Upper lobe of left lung (tissue), 4 donors: ENCODE data around the gene KIAA1549.

Experiments
- CTCF ChIP-seq, 6 experiments: fragments of 450-650 bp in 4 of 6; fragments of 200-600 bp in 2 of 6; sonication (generic) in 2 of 6; IDR thresholded peaks; one replicate each; pipeline ENCODE4 v1.5.1; 2016 to 2019; ENCODE audit warnings: antibody characterized with exemption in 6 of 6
- POLR2A ChIP-seq, 4 donors: fragments of 450-650 bp; IDR thresholded peaks; one replicate each; pipeline ENCODE4 v1.5.1; 2016 to 2017; ENCODE audit warnings: antibody characterized with exemption in 4 of 4, mild to moderate bottlenecking in 2 of 4
- POLR2AphosphoS5 ChIP-seq, 2 donors: sonication (generic); formaldehyde crosslinking; IDR thresholded peaks; one replicate each; pipeline ENCODE4 v1.5.1; 2017; ENCODE audit warnings: antibody characterized with exemption in 2 of 2

- TF ChIP-seq POLR2A (IDR thresholded peaks at IDR 0.05) (no peak), POLR2AphosphoS5 (IDR thresholded peaks at IDR 0.05) (no peak), CTCF (IDR thresholded peaks at IDR 0.05) (no peak)
Measured at GRCh38 chr7:138970446-138970845, 10.7 kb downstream of the KIAA1549 start.
